Panc1 (cell line): ENCODE results near the gene FGF3. TPM values are rescaled to one million over a fixed set of nuclear protein-coding genes. Genes with fewer than 3 reads are reported as not detected.

Experiments used
- ATAC-seq: fragments of 200-7000 bp; cut with Tn5 transposase; 2 replicates; pipeline ENCODE4 v1.9.1; 2020; ENCODE audit warnings: mild to moderate bottlenecking, moderate library complexity
- BruUV-seq: library from RNA; stranded (reverse); fragments of 400-500 nt; replicated peaks from 2 replicates; lab custom pipeline; 2021; lab: Mats Ljungman, UMichigan
- CTCF ChIA-PET: fragments of 300-600 bp; sonication (Branson Sonifier 250); formaldehyde crosslinking; loops from one replicate; lab custom pipeline; 2022; ENCODE audit warnings: antibody characterized with exemption; lab: Charles Lee
- POLR2A ChIA-PET: fragments of 300-600 bp; sonication (Branson Sonifier 250); formaldehyde crosslinking; loops from one replicate; lab custom pipeline; 2022; ENCODE audit warnings: antibody characterized with exemption; lab: Charles Lee
- DNase-seq: peaks from one replicate; pipeline ENCODE4 v3.0.0-alpha.2; 2010; ENCODE audit warnings: low read depth, low spot score
- H3K27ac ChIP-seq: 2 replicates; pipeline ENCODE4 v1.5.1; 2011; ENCODE audit warnings: mild to moderate bottlenecking, low read length, inconsistent platforms
- H3K27me3 ChIP-seq: fragments of 200-500 bp; sonication (Bioruptor generic); 2 replicates; pipeline ENCODE4 v1.6.0; 2014; ENCODE audit warnings: low read length, inconsistent platforms; ENCODE audit not compliant: control insufficient read depth, insufficient read depth
- H3K36me3 ChIP-seq: fragments of 200-500 bp; sonication (Bioruptor generic); 2 replicates; pipeline ENCODE4 v1.5.1; 2014; ENCODE audit warnings: inconsistent platforms, mild to moderate bottlenecking, low read length, moderate library complexity; ENCODE audit not compliant: control insufficient read depth, insufficient read depth
- H3K4me1 ChIP-seq: 2 replicates; pipeline ENCODE4 v1.5.1; 2011; ENCODE audit warnings: inconsistent platforms, mild to moderate bottlenecking, low read length, moderate library complexity; ENCODE audit not compliant: control insufficient read depth, insufficient read depth
- H3K4me3 ChIP-seq, 2 experiments: 2 replicates each; pipeline ENCODE4 v1.5.1; 2011 to 2012; ENCODE audit warnings: low read depth in 2 of 2, low read length in 2 of 2, mild to moderate bottlenecking in 2 of 2, inconsistent platforms in 1 of 2, moderate library complexity in 1 of 2
- H3K9me3 ChIP-seq: fragments of 200-500 bp; sonication (Bioruptor generic); 2 replicates; pipeline ENCODE4 v1.5.1; 2014; ENCODE audit warnings: low read depth, mild to moderate bottlenecking, inconsistent platforms, low read length, moderate library complexity; ENCODE audit not compliant: control insufficient read depth, insufficient read depth
- POLR2AphosphoS5 ChIP-seq: IDR thresholded peaks from 2 replicates; pipeline ENCODE4 v1.6.1; 2012; ENCODE audit warnings: mild to moderate bottlenecking, low read depth, low read length, moderate library complexity
- SIN3A ChIP-seq: IDR thresholded peaks from 2 replicates; pipeline ENCODE4 v1.6.1; 2012; ENCODE audit warnings: low read depth, mild to moderate bottlenecking, low read length, moderate library complexity, borderline replicate concordance; ENCODE audit not compliant: insufficient read depth
- TCF7L2 ChIP-seq: IDR thresholded peaks from 2 replicates; pipeline ENCODE4 v1.6.1; 2011; ENCODE audit warnings: mild to moderate bottlenecking, low read depth, low read length, inconsistent platforms
- in situ Hi-C: cut with HindIII; loops from 2 replicates; pipeline ENCODE4 v1.10.0; 2016; ENCODE audit warnings: low sequenced_read_pairs, low pct_unique_long_range_greater_than_20kb
- intact Hi-C: fragments of 100-400 bp; cut with micrococcal nuclease; formaldehyde crosslinking; loops from one replicate; pipeline ENCODE4 v1.10.0; 2022; ENCODE audit not compliant: unreplicated experiment
- total RNA-seq: library from RNA; stranded (reverse); gene quantifications from one replicate; pipeline ENCODE4 v1.2.1, GENCODE V29; 2021; ENCODE audit not compliant: unreplicated experiment
- TF ChIP-seq, protein P1 (sequence below): fragments of 450-650 bp; IDR thresholded peaks from 2 replicates; pipeline ENCODE4 v1.5.1; 2017; ENCODE audit warnings: mild to moderate bottlenecking
- TF ChIP-seq, protein P2 (sequence below), 2 experiments: IDR thresholded peaks; 2 replicates each; pipeline ENCODE4 v1.6.1; 2011 to 2012; ENCODE audit warnings: low read depth in 2 of 2, control low read depth in 1 of 2, low read length in 1 of 2, mild to moderate bottlenecking in 1 of 2, moderate library complexity in 1 of 2; ENCODE audit not compliant: insufficient read depth in 1 of 2

Gene FGF3
- total RNA-seq, 1 experiment from 2014 or later = not detected

DNA sequence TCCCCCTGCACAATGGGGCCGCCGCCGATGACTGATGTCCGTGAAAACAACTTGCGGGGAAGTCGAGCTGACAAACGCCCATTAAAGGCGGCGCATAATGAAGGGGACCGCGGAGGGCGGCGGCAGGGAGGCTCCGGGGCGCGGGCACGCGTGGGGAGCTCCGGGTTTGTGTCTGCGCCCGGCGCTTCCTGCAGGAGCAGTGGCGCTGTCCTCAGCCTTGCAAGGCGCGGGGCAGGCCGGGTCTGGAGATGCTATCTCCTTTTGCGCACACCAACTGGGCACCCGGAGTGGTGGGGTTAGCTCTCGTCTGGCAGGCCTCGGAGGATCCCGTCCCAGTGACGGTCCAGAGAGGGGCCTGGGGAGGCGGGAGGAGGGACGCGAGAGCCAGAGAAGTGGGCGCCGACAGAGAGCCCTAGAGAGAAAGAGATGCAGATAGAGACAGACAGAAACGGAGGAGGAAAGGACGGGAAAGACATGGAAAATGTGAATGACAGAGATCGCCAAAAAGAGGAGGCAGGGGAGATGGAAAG is 390 bp upstream of the FGF3 start:
- TF ChIP-seq TCF7L2 (no peak), SIN3A (no peak), POLR2AphosphoS5 (no peak)
- TF ChIP-seq, protein P1, sequence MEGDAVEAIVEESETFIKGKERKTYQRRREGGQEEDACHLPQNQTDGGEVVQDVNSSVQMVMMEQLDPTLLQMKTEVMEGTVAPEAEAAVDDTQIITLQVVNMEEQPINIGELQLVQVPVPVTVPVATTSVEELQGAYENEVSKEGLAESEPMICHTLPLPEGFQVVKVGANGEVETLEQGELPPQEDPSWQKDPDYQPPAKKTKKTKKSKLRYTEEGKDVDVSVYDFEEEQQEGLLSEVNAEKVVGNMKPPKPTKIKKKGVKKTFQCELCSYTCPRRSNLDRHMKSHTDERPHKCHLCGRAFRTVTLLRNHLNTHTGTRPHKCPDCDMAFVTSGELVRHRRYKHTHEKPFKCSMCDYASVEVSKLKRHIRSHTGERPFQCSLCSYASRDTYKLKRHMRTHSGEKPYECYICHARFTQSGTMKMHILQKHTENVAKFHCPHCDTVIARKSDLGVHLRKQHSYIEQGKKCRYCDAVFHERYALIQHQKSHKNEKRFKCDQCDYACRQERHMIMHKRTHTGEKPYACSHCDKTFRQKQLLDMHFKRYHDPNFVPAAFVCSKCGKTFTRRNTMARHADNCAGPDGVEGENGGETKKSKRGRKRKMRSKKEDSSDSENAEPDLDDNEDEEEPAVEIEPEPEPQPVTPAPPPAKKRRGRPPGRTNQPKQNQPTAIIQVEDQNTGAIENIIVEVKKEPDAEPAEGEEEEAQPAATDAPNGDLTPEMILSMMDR = no peak
- TF ChIP-seq, protein P2, sequence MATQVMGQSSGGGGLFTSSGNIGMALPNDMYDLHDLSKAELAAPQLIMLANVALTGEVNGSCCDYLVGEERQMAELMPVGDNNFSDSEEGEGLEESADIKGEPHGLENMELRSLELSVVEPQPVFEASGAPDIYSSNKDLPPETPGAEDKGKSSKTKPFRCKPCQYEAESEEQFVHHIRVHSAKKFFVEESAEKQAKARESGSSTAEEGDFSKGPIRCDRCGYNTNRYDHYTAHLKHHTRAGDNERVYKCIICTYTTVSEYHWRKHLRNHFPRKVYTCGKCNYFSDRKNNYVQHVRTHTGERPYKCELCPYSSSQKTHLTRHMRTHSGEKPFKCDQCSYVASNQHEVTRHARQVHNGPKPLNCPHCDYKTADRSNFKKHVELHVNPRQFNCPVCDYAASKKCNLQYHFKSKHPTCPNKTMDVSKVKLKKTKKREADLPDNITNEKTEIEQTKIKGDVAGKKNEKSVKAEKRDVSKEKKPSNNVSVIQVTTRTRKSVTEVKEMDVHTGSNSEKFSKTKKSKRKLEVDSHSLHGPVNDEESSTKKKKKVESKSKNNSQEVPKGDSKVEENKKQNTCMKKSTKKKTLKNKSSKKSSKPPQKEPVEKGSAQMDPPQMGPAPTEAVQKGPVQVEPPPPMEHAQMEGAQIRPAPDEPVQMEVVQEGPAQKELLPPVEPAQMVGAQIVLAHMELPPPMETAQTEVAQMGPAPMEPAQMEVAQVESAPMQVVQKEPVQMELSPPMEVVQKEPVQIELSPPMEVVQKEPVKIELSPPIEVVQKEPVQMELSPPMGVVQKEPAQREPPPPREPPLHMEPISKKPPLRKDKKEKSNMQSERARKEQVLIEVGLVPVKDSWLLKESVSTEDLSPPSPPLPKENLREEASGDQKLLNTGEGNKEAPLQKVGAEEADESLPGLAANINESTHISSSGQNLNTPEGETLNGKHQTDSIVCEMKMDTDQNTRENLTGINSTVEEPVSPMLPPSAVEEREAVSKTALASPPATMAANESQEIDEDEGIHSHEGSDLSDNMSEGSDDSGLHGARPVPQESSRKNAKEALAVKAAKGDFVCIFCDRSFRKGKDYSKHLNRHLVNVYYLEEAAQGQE (IDR thresholded peaks at IDR 0.05; ENCODE audit: insufficient read depth in 1 of 2, low read depth in 2 of 2, low read length in 1 of 2) = no peak
- no peaks in the 10 kb centered on the region for H3K36me3 ChIP-seq
- H3K27ac ChIP-seq = no peak overlapping the region
- no TSS peak for BruUV-seq
- DNase-seq (no peak), ATAC-seq (no peak)
- H3K4me3 ChIP-seq = no peak overlapping the region
- H3K27me3 ChIP-seq = peaks cover 20% of the 10 kb centered on the region
- H3K4me1 ChIP-seq = peaks cover 5% of the 10 kb centered on the region
- H3K9me3 ChIP-seq = no peaks in the 10 kb centered on the region
- in situ Hi-C loops = no loop called here
- CTCF ChIA-PET = no interaction called here
- intact Hi-C loops = no loop called here
- POLR2A ChIA-PET = no interaction called here

DNA sequence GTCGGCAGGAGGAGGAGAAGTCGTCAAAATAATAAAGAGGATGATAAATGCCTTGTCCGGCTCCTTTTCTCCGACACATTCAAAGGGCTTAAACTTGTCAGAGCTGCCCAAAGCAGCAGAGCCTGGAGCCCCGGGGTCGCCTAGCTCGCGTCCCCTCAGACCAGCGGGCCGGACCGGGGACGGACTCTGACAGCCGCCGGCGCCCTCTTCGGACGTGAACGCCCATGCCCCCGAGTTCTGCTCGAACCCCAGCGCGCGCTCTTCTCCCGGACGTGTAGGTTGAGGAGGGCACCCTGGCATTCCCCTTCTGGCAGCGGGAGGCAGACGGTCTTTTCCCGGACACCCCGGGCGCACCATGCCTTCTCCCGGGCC is 999 bp downstream of the FGF3 start:
- intact Hi-C loops (no loop called here), in situ Hi-C loops (no loop called here)
- peak; percentile 31 for ATAC-seq
- Histone ChIP-seq H3K9me3 (no peaks in the 10 kb centered on the region), H3K27ac (no peak overlapping the region), H3K27me3 (peaks cover 20% of the 10 kb centered on the region), H3K4me3 (peak overlapping the region; percentile 38 to 46; a peak in 3 of 4 replicates), H3K4me1 (peaks cover 5% of the 10 kb centered on the region), H3K36me3 (no peaks in the 10 kb centered on the region)
- POLR2A ChIA-PET = interaction anchor here (0.7 kb wide), 1 partner anchor 1294 kb away, joined by 3 read pairs; no protein-coding TSS in a partner anchor
- no TSS peak for BruUV-seq
- DNase-seq = no peak
- TF ChIP-seq SIN3A (no peak), POLR2AphosphoS5 (no peak), TCF7L2 (no peak)
- TF ChIP-seq, protein P1 = no peak
- TF ChIP-seq, protein P2 (IDR thresholded peaks at IDR 0.05; ENCODE audit: insufficient read depth in 1 of 2, low read depth in 2 of 2, low read length in 1 of 2) = no peak
- CTCF ChIA-PET = interaction anchor here (0.7 kb wide), 1 partner anchor 55 kb away, joined by 4 read pairs; no protein-coding TSS in a partner anchor
